Right cardiac atrium (tissue), 5 donors: Measurements from ENCODE around the gene C1orf50. TPM values are rescaled to one million over a fixed set of nuclear protein-coding genes. Genes with fewer than 3 reads are reported as not detected.
A peak's percentile ranks its signal among the peaks of the same experiment; 100 is the strongest.
"Not testable (repeated sequence)": the region's sequence is repeated elsewhere in the genome, so short reads cannot be mapped to it uniquely, and the experiment has no call there.

Source experiments
- ATAC-seq, 2 donors: fragments of 200-7000 bp; cut with Tn5 transposase; one replicate each; pipeline versions ENCODE4 v1.8.0 to v1.9.1; 2020; ENCODE audit warnings: moderate library complexity in 2 of 2, mild to moderate bottlenecking in 1 of 2
- DNase-seq, 3 donors: peaks; one replicate each; pipeline ENCODE4 v3.0.0-alpha.2; 2020
- H3K27ac ChIP-seq: one replicate; pipeline ENCODE4 v1.5.1; 2013; ENCODE audit warnings: mild to moderate bottlenecking, low read length, control low read depth, moderate library complexity
- H3K27me3 ChIP-seq: one replicate; pipeline ENCODE4 v1.6.1; 2013; ENCODE audit not compliant: control insufficient read depth, insufficient read depth
- H3K4me1 ChIP-seq: one replicate; pipeline ENCODE4 v1.6.1; 2013; ENCODE audit warnings: low read length; ENCODE audit not compliant: control insufficient read depth, insufficient read depth
- H3K4me3 ChIP-seq: one replicate; pipeline ENCODE4 v1.5.1; 2013; ENCODE audit warnings: low read length, control low read depth
- H3K9me3 ChIP-seq: one replicate; pipeline ENCODE4 v1.6.1; 2013; ENCODE audit warnings: low read length; ENCODE audit not compliant: control insufficient read depth
- WGBS: extraction: QIAGEN DNeasy Blood & Tissue Kit; methylation state at CpG from one replicate; pipeline ENCODE4 v1.1.7; 2013; 5-methylcytosine and 5-hydroxymethylcytosine counted together
- intact Hi-C, 4 donors: fragments of 100-400 bp; cut with DNase I; formaldehyde crosslinking; loops; one replicate each; pipeline versions ENCODE4 v1.11.0 to v1.14.0; 2022 to 2023
- long read RNA-seq, 4 donors: library from polyadenylated mRNA; unstranded; transcript quantifications; one replicate each; pipeline ENCODE4 v2.0.0, GENCODE V29; 2020 to 2021
- polyA plus RNA-seq: library from polyadenylated mRNA; stranded (reverse); fragments of 200-250 nt; gene quantifications from one replicate; pipeline ENCODE4 v1.2.3, GENCODE V29; 2013
- total RNA-seq, 4 donors: library from RNA; stranded (reverse); fragmentation: NEBNext Ultra II Directional; extraction: Animal tissue kit (Norgen Biotek cat#: 25700); gene quantifications; one replicate each; pipeline ENCODE4 v1.2.1, GENCODE V29; 2021
- donor health status: healthy with polysubstance abuse.
- donor health status: DM: no; HTN: yes; CAD: no.
- donor health status: DM: no; HTN: no; CAD: no.
- donor health status: DM: no; HTN: yes; CAD: no; lungs with severe emphysema.
- donor health status: DM: yes; HTN: yes; CAD: no.

C1orf50 gene
- total RNA-seq (10 to 100 TPM in 1 of 4 donors, 1 to 10 TPM in 3; 5.9 to 11.3 (median 7.5) TPM), polyA plus RNA-seq (3.8 TPM)
- long read RNA-seq, donor 1, full-length matches to known transcripts: 7 of 12 reads
- long read RNA-seq, donor 1, partial matches to known transcripts: 2 of 12 reads
- long read RNA-seq, donor 1, other reads (novel, unspliced or antisense): 3 of 12 reads
- long read RNA-seq, donor 2, full-length matches to known transcripts: 2 of 7 reads
- long read RNA-seq, donor 2, partial matches to known transcripts: 0 of 7 reads
- long read RNA-seq, donor 2, other reads (novel, unspliced or antisense): 5 of 7 reads
- long read RNA-seq, donor 3, full-length matches to known transcripts: 5 of 6 reads
- long read RNA-seq, donor 3, partial matches to known transcripts: 0 of 6 reads
- long read RNA-seq, donor 3, other reads (novel, unspliced or antisense): 1 of 6 reads
- long read RNA-seq, donor 4, full-length matches to known transcripts: 8 of 8 reads
- long read RNA-seq, donor 4, partial matches to known transcripts: 0 of 8 reads
- long read RNA-seq, donor 4, other reads (novel, unspliced or antisense): 0 of 8 reads

- Histone ChIP-seq H3K4me1 (no peaks in the 10 kb centered on the region), H3K27me3 (no peaks in the 10 kb centered on the region), H3K4me3 (peak within 1 kb of the TSS; percentile 70), H3K27ac (peak within 1 kb of the TSS; percentile 87), H3K9me3 (no peaks in the 10 kb centered on the region)
- under 1% methylated on average over 82 of the region's 82 CpGs for WGBS
- DNase-seq (peak; percentile 100), ATAC-seq (peak; percentile 98)
- intact Hi-C loops: no loop called here
Measured at GRCh38 chr1:42766741-42767509, at the start of gene C1orf50, which contains the start of gene P3H1. TSS of gene C1orf50 (plus strand) at chr1:42767249. CDS start at chr1:42767312, 63 bp downstream. TSS of gene P3H1 (minus strand) at chr1:42767028. CDS start at chr1:42766971, 57 bp downstream.

GRCh38 chr1:42720868-42721267, 46.2 kb upstream of the C1orf50 start:
- Histone ChIP-seq H3K27ac (no peak overlapping the region), H3K4me3 (no peak overlapping the region), H3K4me1 (no peaks in the 10 kb centered on the region), H3K9me3 (no peaks in the 10 kb centered on the region), H3K27me3 (no peaks in the 10 kb centered on the region)
- intact Hi-C loops: no loop called here
- DNase-seq: no peak
- 93% methylated on average over 1 of the region's 1 CpG for WGBS
- no peak for ATAC-seq

- H3K4me1 ChIP-seq: no peaks in the 10 kb centered on the region
Measured at GRCh38 chr1:42721926-42722325, 45.1 kb upstream of the C1orf50 start.

DNA sequence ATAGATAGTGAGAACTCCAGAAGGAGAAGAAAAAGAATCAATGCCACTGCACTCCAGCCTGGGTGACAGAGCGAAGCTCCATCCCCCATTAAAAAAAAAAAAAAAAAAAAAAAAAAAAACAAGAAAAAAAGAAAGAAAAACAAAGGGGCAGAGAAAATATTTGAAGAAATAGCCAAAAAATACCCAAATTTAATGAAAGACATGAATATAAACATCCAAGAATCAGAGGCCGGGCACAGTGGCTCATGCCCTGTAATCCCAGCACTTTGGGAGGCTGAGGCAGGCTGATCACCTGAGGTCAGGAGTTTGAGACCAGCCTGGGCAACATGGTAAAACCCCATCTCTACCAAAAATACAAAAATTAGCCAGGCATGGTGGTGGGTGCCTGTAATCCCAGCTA, 44.6 kb upstream of the C1orf50 start:
- DNase-seq, H3K4me1 ChIP-seq, H3K27me3 ChIP-seq, intact Hi-C loops, H3K9me3 ChIP-seq, ATAC-seq, H3K27ac ChIP-seq, H3K4me3 ChIP-seq: not testable (repeated sequence)
- 99% methylated on average over 2 of the region's 2 CpGs for WGBS

More at GRCh38 chr1:42721926-42722325, 45.1 kb upstream of the C1orf50 start:
- no peaks in the 10 kb centered on the region for H3K27me3 ChIP-seq
- 95% methylated on average over 3 of the region's 3 CpGs for WGBS
- no peak overlapping the region for H3K4me3 ChIP-seq
- ATAC-seq (no peak), DNase-seq (no peak)
- intact Hi-C loops: no loop called here
- no peaks in the 10 kb centered on the region for H3K9me3 ChIP-seq
- no peak overlapping the region for H3K27ac ChIP-seq

GRCh38 chr1:42723511-42723910, 43.5 kb upstream of the C1orf50 start:
- Histone ChIP-seq H3K27me3 (no peaks in the 10 kb centered on the region), H3K9me3 (no peaks in the 10 kb centered on the region), H3K27ac (no peak overlapping the region), H3K4me3 (no peak overlapping the region), H3K4me1 (no peaks in the 10 kb centered on the region)
- DNase-seq (no peak), ATAC-seq (no peak)
- intact Hi-C loops: no loop called here
- WGBS: 83% methylated on average over 6 of the region's 6 CpGs

DNA sequence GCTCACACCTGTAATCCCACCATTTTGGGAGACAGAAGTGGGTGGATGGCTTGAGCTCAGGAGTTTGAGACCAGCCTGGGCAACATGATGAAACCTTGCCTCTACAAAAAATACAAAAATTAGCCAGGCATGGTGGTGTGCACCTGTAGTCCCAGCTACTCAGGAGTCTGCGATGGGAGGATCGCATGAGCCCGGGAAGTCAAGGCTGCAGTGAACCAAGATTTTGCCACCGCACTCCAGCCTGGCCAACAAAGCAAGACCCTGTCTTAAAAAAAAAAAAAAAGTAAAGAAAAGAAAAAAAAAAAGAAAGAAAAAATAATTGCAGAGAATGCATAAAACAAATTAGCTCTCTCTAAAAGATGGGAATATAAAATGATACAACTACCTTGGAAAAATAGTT, 41.2 kb upstream of the C1orf50 start:
- H3K27me3 ChIP-seq, H3K4me1 ChIP-seq, ATAC-seq, H3K9me3 ChIP-seq, DNase-seq, H3K4me3 ChIP-seq, H3K27ac ChIP-seq, intact Hi-C loops: not testable (repeated sequence)
- WGBS: 97% methylated on average over 4 of the region's 4 CpGs

- no peaks in the 10 kb centered on the region for H3K9me3 ChIP-seq
- no peak for ATAC-seq
- no peak overlapping the region for H3K27ac ChIP-seq
- H3K27me3 ChIP-seq: no peaks in the 10 kb centered on the region
- intact Hi-C loops: no loop called here
- WGBS: 91% methylated on average over 3 of the region's 3 CpGs
- no peak overlapping the region for H3K4me3 ChIP-seq
- no peak for DNase-seq
- H3K4me1 ChIP-seq: no peaks in the 10 kb centered on the region
Measured at GRCh38 chr1:42730002-42730401, 37.0 kb upstream of the C1orf50 start.

DNA sequence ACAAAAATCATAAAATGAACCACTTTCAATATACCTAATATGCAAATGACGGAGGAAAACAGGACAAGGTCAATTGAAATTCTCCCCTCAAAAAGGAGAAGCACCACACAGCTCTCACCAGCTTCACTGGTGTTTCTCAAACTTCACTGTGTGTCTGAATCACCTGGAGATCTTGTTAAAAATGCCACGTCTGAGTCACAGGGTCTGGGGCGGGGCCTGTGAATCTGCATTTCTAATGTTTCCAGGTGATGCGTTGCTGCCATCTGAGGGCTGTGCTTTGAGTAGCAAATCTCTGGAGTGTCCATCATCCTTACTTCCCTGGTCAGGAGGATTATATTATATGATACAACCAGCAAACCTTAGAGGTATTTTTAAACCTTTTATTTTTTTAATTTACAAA, 36.1 kb upstream of the C1orf50 start:
- 61% methylated on average over 4 of the region's 4 CpGs for WGBS
- no peak for DNase-seq
- no peak overlapping the region for H3K4me3 ChIP-seq

DNA sequence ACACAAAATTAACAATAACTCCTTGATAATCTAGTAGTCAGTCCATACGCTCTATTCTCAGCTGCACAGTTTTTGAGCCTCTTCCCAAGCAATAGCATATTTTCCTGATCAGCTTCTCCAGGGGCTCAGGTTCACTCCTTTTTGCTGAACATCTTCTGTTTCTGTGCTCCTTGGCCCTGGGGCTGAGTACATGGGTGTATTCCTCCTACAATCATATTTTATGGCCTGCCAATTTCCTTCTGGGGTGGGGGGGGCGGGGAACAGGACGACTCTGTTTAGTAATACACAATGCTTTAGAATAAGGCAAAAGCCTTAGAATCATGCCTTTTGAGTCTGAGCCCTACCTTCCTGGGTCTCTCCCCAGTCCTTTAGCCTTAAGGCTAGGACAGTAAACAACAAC, 35.5 kb upstream of the C1orf50 start:
- DNase-seq: no peak
- WGBS: 62% methylated on average over 3 of the region's 3 CpGs
- no peak overlapping the region for H3K4me3 ChIP-seq
- no peaks in the 10 kb centered on the region for H3K4me1 ChIP-seq
- no peak overlapping the region for H3K27ac ChIP-seq
- H3K9me3 ChIP-seq: no peaks in the 10 kb centered on the region
- ATAC-seq: no peak
- intact Hi-C loops: no loop called here
- no peaks in the 10 kb centered on the region for H3K27me3 ChIP-seq

More for the DNA sequence above, 36.1 kb upstream of the C1orf50 start:
- no peak for ATAC-seq
- H3K4me1 ChIP-seq: no peaks in the 10 kb centered on the region
- H3K9me3 ChIP-seq: no peaks in the 10 kb centered on the region
- no peak overlapping the region for H3K27ac ChIP-seq
- intact Hi-C loops: no loop called here
- H3K27me3 ChIP-seq: no peaks in the 10 kb centered on the region

- no peak overlapping the region for H3K27ac ChIP-seq
- WGBS: 65% methylated on average over 10 of the region's 10 CpGs
- H3K9me3 ChIP-seq: no peaks in the 10 kb centered on the region
- no peaks in the 10 kb centered on the region for H3K27me3 ChIP-seq
- H3K4me1 ChIP-seq: no peaks in the 10 kb centered on the region
- intact Hi-C loops: no loop called here
- H3K4me3 ChIP-seq: no peak overlapping the region
- DNase-seq: no peak
- no peak for ATAC-seq
Measured at GRCh38 chr1:42732126-42732680, 34.8 kb upstream of the C1orf50 start.
